GM18868 (cell line): ENCODE results near the gene IGF2R.
"Not testable (repeated sequence)": the region's sequence is repeated elsewhere in the genome, so short reads cannot be mapped to it uniquely, and the experiment has no call there.

Source experiments
- ATAC-seq: cut with Tn5 transposase; IDR thresholded peaks from one replicate; pipeline ENCODE4 v1.9.1; 2021; ENCODE audit warnings: mild to moderate bottlenecking, moderate library complexity; ENCODE audit not compliant: unreplicated experiment

IGF2R gene

DNA sequence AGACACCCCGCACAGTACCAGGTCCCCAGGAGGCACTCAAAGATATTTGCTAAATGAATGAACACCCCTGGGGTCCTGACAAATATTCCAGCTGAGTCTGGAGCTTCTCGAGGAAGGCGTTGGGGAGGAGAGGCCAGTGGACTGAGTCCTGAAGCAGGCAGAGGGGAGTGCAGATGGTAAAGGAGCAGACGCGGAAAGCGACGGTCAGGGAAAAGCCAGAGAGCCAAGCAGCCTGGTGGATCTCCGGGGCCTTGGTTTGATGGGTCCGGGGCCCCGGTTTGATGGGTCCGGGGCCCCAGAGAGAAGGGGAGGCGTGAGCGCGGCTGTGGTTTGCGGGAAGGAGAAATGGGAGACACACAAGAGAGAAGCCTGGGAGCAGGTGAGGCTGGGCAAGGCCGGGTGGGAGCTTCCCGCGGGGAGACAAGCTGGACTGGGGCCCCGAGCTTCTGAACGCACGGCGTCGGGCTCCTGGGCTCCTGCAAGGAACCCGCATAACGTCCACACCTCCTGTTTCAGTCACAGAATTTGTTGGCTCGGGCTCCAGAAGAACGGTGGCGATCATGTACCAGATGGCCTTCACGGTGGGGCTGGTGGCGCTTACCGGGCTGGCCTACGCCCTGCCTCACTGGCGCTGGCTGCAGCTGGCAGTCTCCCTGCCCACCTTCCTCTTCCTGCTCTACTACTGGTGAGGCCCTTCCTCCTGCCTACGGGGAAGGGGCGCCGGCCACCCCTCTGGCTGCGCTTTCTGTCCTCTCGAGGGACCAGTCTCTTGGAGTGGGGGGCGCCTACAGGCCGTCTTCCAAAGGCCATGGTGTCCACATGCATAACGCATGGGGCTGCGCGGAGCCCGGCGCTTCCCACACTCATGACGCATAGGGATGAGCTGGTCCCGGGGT lies 164.8 kb downstream of the IGF2R start:
- no peak for ATAC-seq

DNA sequence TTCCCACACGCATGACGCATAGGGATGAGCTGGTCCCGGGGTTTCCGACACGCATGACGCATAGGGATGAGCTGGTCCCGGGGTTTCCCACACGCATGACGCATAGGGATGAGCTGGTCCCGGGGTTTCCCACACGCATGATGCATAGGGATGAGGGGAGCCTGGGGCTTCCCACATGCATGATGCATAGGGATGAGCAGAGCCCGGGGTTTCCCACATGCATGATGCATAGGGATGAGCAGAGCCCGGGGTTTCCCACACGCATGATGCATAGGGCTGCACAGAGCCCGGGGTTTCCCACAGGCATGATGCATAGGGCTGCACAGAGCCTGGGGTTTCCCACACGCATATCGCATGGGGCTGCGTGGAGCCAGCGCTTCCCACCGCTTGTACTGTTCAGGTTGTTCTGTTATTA lies 165.5 kb downstream of the IGF2R start:
- ATAC-seq, result peak; percentile 32

DNA sequence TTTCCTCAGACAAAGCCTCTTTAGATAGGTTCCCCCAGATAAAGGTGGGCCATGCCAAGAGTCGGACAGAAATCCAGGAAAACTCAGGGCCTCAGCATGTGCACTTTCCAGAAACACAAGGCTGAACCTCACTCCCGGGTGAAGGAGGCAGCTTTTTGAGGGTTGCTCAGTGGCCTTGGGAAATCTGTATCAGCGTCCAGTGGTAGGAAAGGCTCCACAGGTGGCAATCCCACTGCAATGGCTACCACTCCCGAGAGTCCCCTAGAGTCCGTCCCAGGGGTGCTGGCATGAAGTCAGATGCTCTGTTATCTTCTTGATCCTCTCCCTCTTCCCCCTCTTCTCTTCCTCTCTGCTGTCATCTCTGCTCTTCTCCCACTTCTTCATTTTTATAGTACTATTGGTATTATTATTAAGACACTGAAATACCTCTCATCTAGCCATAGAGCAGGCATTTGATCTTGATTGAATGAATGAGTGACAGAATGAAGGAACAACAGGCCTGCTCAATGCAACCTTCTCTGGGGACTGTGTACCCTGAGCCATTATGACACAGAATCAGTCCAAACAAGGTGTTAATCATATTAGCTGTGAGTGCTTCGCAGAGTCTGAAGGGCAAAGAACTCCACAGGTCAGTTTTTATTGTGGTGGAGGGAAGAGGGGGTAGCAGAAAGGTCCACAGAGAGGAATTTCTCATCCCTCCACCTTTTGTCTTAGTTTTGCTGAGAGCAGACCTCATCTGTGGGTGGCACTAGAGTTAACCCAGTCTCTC lies 166.1 kb downstream of the IGF2R start:
- ATAC-seq, result no peak

DNA sequence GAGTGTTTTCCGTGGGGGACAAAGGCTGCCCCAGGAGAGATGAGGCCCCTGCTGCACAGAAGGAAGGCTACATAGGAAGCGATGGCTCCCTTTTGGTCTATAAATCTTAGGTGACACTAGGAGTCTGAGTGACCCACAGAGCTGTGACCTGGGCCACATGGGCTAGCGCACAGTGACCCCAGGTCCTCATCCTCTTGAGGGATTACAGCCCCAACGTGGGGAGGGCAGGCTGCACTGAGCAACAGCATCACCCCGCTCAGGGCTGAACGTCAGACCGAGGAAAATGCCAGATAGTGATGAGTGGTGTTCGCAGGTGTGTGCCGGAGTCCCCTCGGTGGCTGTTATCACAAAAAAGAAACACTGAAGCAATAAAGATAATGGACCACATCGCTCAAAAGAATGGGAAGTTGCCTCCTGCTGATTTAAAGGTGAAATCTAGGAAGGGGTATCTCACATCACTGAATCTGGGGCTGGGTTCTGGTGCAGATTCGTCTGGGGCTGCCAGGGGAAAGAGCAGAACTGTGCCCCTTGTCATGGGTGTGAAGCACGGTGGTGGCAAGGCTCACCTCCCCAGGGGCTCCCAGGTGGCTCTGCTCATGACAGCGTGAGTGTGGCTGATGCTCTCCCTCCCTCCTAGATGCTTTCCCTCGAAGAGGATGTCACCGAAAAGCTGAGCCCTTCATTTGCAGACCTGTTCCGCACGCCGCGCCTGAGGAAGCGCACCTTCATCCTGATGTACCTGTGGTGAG lies 167.2 kb downstream of the IGF2R start:
- no peak for ATAC-seq

DNA sequence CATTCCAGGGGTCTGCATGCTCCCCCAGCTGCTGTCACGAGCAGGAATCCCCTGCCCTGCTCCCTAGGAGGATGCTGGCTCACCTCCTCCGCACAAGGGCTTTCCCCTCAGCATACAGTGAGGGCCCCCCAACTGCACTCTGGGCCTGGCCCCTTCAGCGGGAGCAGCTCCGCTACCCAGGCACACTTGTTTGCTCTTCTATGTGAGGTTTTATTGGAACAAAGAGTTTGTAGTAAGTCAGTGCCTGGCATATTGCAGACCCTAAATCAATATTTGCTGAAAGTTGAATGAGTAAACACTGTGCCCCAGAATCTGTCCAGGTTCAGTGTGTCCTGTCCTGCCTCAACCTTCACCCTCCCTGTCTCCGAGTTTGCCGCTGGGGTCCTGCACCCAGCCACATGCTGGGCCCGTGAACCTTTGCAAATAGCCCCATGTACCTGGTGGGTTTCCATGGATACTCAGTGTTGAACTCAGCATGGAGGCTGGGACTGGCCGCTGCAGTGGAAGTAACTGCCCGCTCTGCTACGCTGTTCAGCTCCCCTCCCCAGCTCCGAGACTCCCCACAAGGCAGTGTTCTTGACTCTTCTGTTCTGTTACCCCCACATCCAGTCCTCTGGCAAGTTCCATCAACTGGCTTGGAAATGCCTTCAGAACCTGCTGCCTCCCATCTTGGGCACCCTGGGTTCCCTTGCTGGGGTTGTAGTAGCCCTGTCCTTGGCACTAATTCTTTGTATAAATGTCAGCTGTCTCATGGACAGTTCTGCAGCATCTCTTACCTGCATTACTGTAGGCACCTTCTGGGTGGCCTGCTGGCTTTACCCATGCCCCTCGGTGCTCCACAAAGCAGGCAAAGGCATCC lies 168.5 kb downstream of the IGF2R start:
- ATAC-seq, result no peak

DNA sequence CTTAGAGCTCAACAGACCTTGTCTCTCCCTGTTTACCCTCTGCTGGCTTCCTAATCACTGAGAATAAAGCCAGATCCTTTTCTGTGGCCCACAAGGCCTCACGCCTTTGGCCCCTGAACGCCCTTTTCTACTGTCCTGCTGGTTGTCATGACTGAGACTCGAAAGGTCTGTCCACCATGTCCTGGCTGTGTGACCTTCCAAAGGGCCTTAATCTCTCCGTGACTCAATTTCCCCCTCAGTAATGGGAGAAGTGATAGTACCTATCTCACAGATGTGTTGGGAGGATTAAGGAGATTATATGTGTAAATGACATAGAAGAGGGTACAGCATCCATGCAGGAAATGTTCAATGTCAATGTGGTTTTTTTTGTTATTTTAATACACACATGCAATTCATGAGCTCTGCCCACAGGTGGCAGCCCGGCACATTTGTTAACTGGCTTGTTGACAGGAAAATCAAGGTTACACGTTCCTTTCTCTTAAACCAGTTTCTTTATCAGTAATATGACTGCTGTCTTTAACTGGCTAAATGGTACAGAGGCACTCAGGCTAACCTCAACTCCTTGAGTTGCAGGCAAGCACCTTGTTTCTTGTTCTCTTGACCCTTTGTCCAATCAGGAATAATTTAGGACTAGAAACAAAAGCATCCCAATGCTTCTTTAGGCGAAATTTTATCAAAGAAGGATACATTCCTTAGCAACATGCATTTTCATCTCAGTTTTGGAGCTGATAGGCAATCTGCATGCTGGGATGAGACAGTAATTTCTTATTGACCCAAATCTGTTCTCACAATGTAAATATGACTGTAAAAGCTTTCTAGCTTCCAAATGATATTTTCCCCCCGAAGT lies 169.3 kb downstream of the IGF2R start:
- ATAC-seq, result peak; percentile 73

DNA sequence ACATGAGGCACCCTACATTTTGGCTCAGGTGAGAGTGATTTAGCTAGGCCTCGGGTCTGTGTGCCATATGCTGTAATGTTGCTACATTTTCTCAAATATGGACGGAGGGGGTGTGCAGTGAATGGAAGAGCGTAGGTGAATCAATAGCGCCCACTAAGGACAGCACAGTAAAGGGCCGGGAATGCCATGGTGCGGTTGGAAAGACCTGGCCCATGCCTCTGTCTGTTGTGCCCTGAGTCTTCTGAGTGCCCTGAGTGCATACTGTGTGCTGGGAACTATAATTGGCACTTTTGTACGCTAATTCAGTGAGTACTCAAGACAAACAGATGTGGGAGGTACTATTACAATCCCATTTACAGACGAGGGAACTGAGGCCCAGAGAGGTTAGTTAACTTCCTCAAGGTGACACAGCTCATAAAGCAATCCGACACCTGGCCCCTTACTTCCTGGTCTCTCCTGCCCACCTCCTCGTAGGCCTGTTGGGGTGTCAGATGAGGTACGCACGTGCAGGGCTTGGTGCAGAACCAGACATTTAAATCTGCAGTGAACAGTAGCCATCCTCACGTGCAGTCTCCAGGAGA lies 170.0 kb downstream of the IGF2R start:
- no peak for ATAC-seq

DNA sequence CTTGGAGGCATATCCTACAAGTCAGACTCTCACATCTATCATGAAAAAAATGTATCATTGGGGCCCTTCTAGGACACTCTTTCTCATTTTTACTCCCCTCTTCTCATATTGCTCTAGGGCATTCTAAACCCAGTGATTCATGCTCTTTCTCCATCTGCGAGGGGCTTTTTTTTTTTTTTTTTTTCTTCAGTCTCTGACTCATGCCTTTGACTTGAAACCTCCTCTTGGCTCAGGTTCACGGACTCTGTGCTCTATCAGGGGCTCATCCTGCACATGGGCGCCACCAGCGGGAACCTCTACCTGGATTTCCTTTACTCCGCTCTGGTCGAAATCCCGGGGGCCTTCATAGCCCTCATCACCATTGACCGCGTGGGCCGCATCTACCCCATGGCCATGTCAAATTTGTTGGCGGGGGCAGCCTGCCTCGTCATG lies 170.6 kb downstream of the IGF2R start:
- ATAC-seq, result peak; percentile 30

DNA sequence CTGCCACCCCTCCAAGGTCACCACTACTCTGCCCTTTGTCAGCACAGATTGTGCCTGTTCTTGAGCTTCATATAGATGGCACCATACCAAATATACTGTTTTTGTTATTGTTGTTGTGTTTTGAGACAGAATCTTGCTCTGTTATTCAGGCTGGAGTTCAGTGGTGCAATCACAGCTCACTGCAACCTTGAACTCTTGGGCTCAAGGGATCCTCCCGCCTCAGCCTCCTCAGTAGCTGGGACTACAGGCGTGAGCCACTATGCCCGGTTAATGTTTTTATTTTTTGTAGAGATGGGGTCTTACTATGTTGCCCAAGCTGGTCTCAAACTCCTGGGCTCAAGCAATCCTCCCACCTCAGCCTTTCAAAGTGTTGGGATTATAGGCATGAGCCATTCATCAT lies 171.6 kb downstream of the IGF2R start:
- not testable (repeated sequence) for ATAC-seq

DNA sequence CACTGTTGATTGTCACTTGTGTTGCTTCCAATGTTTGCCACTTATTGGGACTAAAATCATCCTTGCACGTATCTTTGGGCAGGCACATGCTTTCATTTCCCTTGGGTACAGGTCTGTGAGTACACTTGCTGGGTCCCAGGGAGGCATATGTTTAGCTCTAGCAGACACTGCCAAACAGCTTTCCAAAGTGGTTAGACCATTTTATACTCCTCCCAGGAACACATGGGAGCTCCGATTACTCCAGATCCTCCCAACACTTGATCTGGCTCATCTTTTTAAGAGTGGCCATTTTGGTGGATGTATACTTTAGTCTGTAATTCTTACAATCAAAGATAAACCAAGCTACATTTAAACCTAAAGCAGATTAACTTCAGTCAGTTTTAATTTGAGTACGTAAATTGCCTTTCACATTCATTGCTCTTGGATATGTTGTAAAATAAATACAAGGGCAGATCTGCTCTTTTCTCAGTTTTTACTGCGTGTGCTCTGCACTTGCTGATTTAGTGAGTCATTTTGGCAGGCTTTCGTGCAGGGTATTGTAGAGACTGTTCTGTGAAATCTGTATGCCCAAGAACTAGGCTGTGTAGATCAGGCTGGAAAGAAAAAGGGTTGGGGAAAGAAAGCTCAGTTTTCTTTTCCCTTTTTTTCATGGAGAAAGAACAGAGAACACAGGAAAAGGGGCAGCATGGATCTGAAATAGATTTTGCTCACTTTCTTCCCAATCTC lies 172.3 kb downstream of the IGF2R start:
- no peak for ATAC-seq

DNA sequence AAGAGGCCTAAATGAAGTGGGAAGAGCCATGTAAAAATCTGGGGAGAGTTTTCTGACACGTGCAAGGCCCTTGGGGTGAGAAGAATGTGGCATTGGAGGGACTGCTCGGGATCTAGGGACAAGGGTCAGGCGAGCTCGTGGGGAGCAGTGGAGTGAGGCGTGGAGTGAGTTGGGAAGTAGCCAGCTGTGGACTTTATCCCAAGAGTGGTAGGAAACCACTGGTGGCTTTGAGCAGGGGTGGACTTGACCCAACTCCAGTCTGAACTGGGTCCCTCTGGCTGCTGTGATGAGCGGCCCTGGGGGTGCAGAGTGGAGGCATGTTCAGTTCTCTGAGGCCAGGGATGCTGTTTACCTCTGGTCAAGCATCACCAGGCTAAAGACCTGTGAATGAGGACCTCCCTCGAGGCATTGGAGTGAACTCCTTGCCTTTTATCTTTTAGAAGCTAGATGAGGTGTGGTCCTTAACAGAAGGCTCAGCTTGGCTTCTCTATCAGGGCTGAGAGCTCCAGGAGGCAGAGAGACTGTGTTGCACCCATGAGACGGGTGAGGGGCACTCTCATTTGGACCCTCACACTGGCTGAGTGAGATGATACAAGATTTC lies 173.3 kb downstream of the IGF2R start:
- no peak for ATAC-seq

DNA sequence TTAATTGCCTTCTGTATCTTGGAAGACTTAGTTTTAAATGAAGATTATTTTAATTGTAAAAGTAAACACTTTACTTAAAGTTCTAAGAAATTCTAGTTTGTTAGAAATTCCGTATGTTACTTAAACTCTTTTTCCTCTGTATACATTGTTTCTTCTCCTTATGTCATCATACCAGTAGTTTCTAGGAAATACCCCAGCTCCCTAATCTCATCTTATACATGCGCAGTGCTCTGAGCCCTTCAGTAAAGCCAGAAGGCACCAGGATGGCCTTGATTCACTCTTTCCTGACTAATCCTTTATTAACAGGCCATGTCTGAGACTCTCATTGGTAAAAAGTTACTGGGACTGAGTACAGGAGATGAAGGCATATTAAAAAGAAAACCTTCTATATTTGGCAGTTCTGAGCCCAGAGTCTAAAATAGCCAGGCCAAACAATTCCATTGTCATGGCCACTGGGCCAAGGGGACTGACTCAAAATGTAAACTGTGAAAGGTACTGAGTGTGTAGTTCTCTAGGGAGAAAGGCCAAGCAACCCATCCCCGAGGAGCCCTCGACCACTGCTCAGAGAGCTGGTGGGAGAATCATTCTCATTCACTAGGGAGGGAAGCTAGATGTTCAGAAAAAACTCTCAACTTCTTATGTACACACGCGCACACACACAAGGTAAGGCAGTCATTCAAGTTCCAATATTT lies 177.7 kb downstream of the IGF2R start:
- ATAC-seq, result no peak

DNA sequence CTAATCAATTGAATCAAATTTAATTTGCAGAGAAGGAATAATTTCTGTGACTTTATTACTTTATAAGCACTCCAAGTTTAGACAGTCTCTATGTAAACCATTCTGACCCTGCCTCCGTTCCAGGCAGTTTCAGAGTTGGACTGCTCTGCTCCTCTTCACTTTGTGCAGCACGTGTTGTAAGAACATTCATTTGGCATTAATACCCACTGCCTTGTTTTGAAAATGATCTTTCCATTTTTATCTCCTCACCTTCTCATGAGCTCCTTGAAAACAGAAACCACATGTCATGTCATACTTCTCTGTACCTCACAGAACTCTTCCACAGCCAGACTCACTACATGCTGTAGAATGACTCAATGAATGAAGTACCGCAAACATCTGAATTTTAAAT lies 178.3 kb downstream of the IGF2R start:
- ATAC-seq, result no peak

DNA sequence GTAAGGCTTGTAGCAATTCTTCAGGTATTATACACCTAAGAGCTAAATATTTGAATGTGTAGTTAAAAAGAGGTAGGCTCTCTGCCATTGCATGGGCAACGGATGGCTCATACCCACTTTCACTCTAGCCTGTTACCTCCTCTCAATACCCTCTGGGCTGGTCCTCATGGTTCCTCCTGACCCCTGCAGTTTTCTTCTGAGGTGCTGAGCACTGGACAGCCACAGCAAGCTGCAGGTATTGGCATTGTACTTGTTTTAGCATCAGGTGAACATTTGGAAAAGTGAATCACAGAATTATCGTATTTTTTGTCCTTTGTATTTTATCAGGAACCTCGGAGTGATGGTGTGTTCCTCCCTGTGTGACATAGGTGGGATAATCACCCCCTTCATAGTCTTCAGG lies 185.6 kb downstream of the IGF2R start:
- ATAC-seq, result no peak

DNA sequence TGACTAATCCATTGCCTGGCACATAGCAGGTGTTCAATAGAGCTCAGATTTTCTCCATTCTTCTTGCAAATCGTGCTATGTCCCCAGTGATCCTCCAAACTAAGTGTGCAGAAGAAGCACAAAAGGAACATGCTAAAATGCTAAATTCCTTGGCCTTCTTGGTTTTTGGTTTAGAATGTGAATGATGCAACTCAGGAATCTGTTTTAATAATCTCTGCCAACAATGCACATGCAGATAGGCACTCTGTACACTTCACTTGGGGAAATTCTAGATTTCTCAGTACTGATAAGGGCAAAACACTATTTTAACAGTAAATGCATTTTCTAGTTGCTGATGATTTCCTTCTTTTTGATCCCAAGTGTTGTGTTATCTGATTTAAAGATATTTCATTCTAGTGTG lies 188.0 kb downstream of the IGF2R start:
- no peak for ATAC-seq

DNA sequence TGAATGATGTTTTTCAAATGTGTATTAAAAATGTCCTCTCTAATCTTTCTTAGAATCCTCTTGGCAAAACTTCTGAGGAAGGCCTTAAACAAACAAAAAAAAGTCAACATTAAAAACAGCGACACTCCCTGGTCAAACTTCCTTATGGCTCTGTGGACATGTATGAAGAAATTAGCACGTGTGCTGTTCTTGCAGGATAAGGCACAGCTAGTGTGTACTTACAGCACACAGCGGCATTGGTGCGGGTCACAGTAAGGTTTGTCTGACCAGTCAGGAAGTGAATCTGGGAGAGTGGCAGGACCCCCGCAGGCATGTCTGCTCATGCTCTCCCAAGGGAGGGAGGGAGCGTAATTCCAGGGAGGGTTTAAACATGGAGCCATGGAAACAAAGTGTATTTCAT lies 191.6 kb downstream of the IGF2R start:
- ATAC-seq, result no peak
